Adrenal gland (tissue), 5 donors: Measurements from ENCODE around the gene NT5DC3.

Source experiments
- POLR2A ChIP-seq, 2 donors: fragments of 450-650 bp; IDR thresholded peaks; one replicate each; pipeline ENCODE4 v1.6.1; 2017; ENCODE audit warnings: antibody characterized with exemption in 2 of 2, mild to moderate bottlenecking in 2 of 2, moderate library complexity in 1 of 2
- TF ChIP-seq, protein P1 (sequence below), 6 experiments: fragments of 450-650 bp in 4 of 6; fragments of 200-600 bp in 2 of 6; sonication (generic) in 1 of 6; IDR thresholded peaks; 1 replicate in 5 of 6; 2 replicates in 1 of 6; pipeline versions ENCODE4 v1.5.1 to v1.8.0; 2016 to 2021; ENCODE audit warnings: antibody characterized with exemption in 6 of 6, mild to moderate bottlenecking in 2 of 6, moderate library complexity in 1 of 6
- donor health status: DM: no; HTN: no; CAD: no.

DNA sequence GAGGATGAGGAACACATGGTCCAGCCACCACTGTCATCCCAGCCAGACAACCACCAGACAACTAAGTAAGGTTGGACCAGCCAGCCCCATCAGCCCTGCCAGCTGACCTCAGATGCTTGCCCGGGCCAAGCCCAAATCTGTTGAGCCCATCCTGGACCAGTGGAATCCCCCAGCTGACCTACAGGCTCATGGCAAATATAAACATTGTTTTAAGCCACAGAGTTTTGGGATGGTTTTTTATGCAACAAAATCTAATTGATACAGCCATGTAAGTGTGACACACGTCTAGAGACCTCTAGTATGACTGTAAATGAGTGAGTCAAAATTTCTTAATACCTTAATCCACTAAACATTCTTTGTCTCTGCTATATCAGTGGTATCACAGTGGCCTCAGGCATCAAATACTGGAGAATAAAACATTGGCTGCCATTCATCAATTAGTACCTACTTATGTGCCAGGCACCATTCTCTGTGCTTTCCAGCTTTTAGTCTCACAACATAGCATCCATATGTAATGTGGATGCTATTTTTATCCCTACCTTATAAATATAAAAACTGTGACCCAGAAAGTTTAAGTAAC lies 24.2 kb upstream of the NT5DC3 start:
- TF ChIP-seq, protein P1, sequence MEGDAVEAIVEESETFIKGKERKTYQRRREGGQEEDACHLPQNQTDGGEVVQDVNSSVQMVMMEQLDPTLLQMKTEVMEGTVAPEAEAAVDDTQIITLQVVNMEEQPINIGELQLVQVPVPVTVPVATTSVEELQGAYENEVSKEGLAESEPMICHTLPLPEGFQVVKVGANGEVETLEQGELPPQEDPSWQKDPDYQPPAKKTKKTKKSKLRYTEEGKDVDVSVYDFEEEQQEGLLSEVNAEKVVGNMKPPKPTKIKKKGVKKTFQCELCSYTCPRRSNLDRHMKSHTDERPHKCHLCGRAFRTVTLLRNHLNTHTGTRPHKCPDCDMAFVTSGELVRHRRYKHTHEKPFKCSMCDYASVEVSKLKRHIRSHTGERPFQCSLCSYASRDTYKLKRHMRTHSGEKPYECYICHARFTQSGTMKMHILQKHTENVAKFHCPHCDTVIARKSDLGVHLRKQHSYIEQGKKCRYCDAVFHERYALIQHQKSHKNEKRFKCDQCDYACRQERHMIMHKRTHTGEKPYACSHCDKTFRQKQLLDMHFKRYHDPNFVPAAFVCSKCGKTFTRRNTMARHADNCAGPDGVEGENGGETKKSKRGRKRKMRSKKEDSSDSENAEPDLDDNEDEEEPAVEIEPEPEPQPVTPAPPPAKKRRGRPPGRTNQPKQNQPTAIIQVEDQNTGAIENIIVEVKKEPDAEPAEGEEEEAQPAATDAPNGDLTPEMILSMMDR (IDR thresholded peaks at IDR 0.05): no peak
- TF ChIP-seq POLR2A (IDR thresholded peaks at IDR 0.05): no peak
